Stimulated activated CD4-positive, alpha-beta T cell treated with anti-CD3 and anti-CD28 coated beads, Interleukin-15, amount 100 ng/mL, for 1 hour (primary cell): ENCODE data around the gene KLHL28.
A peak's percentile ranks its signal among the peaks of the same experiment; 100 is the strongest.
"Not testable (repeated sequence)": the region's sequence is repeated elsewhere in the genome, so short reads cannot be mapped to it uniquely, and the experiment has no call there.

ENCODE experiments used
- DNase-seq, 2 donors: peaks; one replicate each; pipeline ENCODE4 v3.0.0-alpha.2; 2020; ENCODE audit warnings: low read depth in 1 of 2, low spot score in 1 of 2

Gene KLHL28

DNA sequence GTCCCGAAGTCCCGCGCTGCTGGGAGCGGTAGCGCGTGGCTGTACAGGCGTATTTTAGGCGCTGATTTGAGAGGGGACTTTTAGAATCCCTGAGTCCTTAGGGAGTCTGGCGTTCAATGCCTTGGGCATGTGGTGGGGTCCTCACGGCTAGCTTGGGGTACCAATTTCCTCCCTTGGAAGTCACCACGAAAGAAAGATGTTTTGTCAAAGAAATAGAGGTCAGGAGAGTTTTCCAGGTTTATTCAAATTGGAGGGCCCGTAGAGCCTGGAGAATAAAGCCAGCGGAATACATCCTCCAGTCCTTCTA lies 63.9 kb downstream of the KLHL28 start:
- DNase-seq: no peak

DNA sequence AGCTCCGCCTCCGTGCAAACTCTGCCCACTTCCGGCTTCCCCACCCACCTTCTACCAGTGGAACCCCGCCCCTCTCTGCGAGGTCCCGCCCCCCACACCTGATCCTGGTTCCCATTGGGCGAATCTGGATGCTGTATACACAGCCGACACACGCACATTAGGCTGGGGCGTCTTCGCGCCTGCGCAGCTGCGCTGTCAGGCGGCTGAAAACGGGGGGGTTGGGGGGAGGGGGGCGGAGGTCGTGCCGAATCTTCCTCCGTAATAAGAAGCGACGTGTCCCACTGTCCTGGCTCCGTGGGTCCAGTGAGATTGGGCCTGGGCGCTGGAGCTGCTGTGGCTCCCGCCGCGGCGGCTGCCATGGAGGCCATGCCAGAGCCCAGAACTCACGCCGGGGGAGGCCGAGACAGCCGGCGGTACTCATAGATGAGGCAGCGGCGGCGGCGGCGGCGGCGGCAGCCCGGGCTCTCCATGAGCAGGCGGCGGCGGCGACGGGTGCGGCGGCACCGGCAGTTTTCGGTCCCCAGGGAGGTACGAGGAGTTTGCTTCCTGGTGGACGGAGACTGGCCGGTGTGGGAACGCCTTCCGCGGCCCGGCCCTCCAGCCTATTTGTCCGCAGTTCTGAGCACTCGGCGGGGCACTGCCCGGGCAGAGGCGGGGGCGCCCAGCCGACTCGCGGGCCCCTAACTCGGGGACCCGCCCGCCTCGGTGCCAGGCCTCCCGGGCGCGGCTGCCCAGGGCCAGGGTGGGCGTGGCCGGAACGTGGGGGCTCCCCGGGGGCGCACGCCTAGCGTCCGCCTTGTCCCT lies 64.5 kb downstream of the KLHL28 start:
- peak; percentile 94 to 95 for DNase-seq

DNA sequence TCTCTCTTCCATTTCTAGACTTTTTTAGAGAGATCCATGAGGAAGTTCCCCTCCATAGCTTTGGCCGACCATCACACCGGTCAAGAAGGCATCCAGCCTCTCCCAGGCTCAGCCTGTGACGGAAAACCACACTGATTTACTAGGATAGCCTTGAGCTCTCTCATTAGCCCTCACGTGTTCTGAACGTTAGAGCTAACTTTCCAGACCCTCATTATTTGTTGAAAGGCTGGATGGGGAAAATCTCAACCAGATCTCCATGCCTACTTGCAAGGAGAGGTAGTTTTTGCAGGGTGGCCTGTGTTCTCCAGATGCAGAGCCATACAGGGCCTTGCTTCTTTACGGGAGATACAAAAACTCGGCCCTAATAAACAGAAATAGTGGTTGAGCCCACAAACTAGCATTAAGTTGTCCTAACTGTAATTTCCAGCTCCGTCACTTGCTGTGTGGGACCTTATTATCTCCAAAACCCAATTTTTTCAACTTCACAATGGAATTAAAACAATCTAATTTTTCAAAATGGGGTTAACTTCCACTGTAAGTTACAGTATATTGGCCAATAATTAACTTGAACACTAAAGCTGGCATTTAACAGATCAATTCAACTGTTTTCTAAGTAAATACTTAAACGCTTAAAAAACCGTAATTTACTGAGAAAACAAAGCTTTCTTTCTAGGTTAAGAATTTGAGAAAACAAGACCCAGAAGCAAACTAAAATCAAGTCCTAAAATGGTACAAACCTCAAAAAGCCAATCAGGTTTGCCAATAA lies 65.3 kb downstream of the KLHL28 start:
- no peak for DNase-seq

DNA sequence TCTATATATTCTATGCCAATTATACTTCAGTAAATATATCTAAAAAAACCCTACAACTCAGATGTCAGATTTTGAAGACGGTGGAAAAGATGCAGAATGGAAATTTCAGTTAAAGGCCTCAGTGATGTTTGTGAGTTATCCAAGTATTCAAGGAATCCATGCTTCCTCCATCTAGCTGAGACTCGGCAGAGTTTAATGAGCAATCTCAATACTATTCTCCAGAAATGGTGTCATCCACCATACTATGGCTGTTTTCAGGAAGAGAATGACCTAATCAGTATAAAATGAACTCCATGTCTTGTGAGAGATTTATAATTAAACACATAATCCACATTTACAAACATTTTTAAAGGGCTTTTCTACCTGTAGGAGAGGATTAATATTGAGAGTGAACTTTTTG lies 66.0 kb downstream of the KLHL28 start:
- DNase-seq: no peak

DNA sequence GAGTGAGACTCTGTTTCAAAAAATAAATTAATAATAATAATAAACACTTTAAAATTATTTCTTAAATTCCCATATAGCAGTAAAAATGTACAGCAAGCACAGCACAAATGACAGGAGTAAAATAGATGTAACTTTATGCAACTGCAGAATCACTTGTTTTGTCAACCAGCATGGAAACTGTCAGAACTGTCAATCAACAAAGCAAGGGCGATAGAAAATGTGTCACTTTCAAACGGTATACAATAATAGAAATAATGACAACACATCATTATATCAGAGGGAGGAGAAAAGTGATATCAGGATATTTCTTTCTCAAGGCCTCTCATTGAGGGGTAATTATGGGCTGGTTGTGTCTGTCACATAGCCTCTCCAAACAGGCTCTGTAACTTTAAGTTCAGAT lies 68.2 kb downstream of the KLHL28 start:
- no peak for DNase-seq

DNA sequence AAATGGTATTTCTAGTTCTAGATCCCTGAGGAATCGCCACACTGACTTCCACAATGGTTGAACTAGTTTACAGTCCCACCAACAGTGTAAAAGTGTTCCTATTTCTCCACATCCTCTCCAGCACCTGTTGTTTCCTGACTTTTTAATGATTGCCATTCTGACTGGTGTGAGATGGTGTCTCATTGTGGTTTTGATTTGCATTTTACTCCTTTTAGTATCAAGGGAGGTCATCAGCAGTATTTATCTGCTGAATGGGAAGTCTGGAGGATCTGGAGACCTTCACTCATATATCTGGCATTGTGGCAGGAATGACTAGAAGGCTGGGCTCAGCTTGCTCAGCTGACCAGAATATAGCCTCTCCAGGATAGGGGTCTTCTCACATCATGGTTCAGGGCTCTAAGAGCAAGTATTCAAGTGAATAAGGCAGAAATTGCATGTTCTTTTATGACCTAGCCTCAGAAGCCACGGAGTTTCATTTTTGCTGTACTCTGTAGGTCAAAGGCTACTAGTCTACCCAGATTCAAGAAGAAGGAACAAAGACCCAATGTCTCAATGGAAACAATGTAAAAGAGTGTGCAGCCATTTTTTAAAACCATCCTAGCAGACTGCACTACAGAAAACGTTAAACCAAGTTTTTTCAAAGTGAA lies 69.9 kb downstream of the KLHL28 start:
- not testable (repeated sequence) for DNase-seq

DNA sequence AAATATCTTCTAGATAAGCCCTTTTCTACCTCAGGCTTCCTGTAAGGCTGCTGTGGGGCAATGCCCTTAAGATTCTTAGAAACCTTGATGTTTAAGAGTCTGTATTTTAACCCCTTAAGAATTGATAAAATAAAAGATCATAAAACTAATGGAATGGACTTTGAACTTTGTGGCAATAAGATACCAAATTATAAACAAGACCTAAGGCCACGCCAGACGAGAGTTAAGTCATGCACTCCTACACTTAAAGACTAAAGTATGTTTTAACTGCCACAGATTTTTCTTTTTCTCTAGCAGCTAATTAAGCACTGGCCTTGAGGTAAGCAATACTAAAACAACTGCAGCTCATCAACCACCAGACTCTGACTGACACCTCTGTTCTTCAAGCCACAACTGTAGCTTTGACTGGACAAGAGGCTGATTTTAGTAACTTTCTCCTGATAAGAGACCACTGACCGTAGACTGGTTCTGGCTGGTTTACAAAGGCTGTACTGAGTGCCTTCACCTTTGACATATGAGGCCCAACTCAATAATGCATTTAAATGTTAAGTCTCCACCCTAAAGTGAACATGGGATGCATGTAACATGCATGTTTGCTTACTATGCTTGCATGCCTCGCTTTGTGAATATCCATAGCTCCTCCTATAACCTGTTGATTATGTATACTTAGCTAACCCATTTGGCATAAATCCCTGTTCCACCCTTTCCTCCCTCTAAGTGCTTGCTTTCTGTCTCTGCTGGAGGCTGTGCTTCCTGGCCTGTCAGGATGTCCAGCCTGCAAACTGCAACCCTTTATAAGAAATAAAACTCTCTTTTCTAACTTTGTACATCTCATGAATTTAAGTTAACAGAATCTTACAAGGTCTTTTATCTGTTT lies 71.9 kb downstream of the KLHL28 start:
- DNase-seq: no peak

DNA sequence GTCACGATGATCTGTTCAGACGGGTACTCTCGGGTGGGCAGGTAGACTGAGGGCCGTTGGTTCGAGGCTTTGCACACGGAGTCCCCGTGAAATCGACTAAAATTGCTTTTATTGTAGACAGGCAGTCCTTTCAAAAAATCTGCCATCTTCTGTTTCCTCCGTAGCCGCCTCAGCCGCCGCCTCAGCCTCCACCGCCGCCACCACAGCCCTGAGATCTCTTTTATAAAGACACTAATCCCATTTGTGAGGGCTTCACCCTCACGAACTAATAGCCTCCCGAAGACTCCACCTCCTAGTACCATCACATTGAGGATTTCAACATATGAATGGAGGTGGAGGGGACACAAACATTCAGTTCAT lies 74.2 kb downstream of the KLHL28 start:
- no peak for DNase-seq

DNA sequence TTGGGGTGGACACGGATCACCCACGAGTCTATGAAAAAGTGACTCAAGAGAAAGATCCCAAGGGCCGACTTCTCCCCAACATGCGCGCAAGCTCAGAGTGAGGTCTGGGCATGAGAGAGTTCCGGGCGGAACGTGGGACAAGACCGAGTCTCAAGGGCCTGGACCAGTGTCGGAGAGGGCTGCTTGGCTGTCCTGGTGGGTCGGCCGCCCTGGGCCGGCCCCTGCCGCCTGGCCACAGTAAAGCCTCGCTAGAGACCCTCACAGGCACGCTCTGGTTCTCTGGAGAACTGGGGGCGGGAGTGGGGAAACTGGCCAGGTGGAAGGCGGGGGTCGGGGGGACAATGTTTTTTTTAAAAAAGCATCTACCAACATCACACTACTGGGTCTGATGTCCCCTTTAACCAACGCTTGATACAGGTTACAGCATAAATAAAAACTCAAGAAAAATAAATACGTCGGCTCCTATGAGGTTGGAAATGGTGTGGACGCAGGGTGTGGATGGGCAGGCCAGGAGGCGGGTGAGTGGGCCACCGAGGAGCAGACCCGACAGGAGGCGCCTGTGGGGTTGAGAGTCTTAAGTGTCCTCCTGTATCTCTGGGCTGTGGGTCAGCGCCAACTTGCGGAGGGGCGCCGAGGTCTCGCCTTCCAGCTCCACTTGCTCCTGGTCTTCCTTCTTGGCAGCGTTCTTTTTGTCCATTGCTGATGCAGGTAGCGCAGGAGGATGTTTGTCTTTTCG lies 74.7 kb downstream of the KLHL28 start:
- no peak for DNase-seq

DNA sequence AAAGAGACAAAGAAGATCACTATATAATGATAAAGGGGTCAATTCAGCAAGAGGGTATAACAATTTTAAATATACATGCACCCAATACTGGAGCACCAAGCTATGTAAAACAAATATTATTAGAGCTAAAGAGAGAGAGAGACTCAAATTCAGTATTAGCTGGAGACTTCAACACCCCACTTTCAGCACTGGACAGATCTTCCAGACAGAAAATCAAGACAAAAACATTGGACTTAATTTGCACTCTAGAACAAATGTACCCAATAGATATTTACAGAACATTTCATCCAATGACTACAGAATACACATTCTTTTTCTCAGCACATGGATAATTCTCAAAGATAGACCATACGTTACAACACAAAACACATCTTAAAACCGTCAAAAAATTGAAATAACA lies 81.0 kb downstream of the KLHL28 start:
- no peak for DNase-seq
